Coronary artery (tissue), 2 donors: ENCODE measurements around the gene ELMO2.

Source experiments
- DNase-seq: peaks from one replicate; pipeline ENCODE4 v3.0.0-alpha.2; 2017; ENCODE audit warnings: low spot score
- H3K27ac ChIP-seq, 2 donors: fragments of 200-600 bp; sonication (generic); one replicate each; pipeline ENCODE4 v1.5.1; 2016 to 2019
- H3K4me3 ChIP-seq: fragments of 200-600 bp; sonication (generic); 2 replicates; pipeline ENCODE4 v1.5.1; 2016; ENCODE audit warnings: mild to moderate bottlenecking, moderate library complexity
- TF ChIP-seq, protein P1 (sequence below): fragments of 200-600 bp; sonication (generic); IDR thresholded peaks from one replicate; pipeline ENCODE4 v1.5.1; 2019; ENCODE audit warnings: antibody characterized with exemption

The ELMO2 gene

DNA sequence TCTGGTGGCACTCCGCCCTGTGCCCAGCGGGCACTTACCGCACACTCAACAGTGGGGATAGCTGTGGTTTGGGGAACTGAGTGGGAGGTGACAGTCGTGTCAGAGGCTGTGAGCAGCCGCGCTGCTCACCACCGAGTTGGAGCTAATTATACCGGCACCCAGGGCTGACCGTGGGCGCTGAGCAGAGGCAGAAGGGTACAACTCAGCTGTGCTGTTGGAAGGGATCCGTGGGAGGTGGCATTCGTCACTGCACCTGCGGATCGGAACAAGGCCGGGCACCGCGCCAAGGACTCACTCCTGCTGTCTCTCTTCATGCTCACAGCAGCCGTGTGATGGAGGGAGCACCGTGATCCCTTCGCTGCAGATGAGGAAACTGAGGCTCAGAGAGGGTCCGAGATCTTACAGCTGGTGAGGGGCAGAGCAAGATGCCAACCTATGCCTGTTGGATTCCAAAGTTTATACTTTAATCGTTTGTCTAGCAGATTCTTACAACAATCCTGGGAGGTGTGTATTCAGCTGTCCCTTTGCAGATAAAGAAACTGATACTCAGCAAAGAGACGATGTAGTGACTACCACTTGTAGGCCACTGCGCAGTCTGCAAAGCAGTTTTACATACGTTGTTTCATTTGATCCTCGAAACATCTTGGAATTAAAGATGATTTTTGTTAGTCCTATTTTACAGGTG, 713 bp upstream of the ELMO2 start:
- Histone ChIP-seq H3K27ac (peak overlapping the region; percentile 86 to 93), H3K4me3 (peak overlapping the region; percentile 89)
- DNase-seq: peak; percentile 76
- TF ChIP-seq, protein P1, sequence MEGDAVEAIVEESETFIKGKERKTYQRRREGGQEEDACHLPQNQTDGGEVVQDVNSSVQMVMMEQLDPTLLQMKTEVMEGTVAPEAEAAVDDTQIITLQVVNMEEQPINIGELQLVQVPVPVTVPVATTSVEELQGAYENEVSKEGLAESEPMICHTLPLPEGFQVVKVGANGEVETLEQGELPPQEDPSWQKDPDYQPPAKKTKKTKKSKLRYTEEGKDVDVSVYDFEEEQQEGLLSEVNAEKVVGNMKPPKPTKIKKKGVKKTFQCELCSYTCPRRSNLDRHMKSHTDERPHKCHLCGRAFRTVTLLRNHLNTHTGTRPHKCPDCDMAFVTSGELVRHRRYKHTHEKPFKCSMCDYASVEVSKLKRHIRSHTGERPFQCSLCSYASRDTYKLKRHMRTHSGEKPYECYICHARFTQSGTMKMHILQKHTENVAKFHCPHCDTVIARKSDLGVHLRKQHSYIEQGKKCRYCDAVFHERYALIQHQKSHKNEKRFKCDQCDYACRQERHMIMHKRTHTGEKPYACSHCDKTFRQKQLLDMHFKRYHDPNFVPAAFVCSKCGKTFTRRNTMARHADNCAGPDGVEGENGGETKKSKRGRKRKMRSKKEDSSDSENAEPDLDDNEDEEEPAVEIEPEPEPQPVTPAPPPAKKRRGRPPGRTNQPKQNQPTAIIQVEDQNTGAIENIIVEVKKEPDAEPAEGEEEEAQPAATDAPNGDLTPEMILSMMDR: no peak

DNA sequence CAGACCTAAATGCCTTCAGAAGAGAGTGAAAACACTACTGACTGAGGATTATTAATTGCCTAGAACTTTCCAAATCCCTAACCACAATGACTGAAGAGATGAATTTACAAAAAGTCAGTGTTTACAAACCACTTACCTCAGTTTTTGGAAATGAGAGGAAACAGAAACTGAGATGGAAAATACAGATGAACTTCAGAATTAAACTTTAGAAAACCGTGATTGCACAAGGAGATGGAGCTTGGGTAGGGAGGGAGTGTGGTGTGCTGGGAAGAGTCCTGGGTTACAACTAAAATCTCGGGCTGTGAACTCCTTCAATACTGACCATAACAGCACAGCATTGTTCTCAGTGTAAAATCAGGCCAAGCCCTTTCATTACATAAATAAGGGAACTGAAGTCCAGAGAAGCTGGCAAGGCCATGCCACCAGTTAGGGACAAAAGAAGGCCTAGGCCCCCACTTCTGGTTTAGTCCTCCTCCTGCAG, 4.0 kb downstream of the ELMO2 start:
- DNase-seq: no peak
- TF ChIP-seq, protein P1: no peak
- Histone ChIP-seq H3K27ac (peak overlapping the region; percentile 72 to 74), H3K4me3 (no peak overlapping the region)

- H3K27ac ChIP-seq: peak overlapping the region; percentile 72 to 74
- TF ChIP-seq, protein P1: no peak
- H3K4me3 ChIP-seq: peak overlapping the region; percentile 49
- DNase-seq: no peak
Measured at GRCh38 chr20:46401478-46401860, 4.9 kb downstream of the ELMO2 start.

DNA sequence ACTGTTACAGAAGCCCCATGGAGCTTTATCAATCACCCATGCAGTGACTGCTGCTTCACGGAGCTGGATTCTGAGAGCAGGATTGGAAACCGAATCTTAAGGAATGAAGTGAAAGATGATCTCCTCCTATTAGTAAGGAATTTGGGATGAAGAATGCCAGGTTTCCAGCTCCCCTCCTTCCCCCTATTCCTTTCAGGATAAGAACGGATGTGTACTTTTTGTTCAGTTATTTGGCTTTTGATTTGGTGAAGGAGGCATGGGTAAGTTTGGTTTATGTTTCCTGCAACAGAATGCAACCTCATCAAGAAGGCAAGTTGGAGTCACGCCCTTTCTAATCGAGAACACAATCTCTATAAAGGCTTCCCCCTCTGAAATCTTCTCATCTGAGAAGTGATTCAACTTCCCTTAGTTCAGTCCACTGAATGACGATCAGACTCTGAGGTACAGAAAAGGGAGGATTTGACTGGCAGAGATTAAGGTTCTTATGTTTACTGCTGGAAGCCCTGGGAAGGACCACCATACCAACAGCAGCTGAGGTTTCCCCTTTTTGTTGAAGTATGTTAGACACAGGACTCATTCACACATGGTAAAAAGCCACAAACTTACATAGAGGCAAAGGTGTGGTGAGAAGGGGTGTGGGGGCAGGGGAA, 5.5 kb downstream of the ELMO2 start:
- no peak for DNase-seq
- Histone ChIP-seq H3K27ac (peak overlapping the region; percentile 72 to 74), H3K4me3 (peak overlapping the region; percentile 49)
- TF ChIP-seq, protein P1: no peak

DNA sequence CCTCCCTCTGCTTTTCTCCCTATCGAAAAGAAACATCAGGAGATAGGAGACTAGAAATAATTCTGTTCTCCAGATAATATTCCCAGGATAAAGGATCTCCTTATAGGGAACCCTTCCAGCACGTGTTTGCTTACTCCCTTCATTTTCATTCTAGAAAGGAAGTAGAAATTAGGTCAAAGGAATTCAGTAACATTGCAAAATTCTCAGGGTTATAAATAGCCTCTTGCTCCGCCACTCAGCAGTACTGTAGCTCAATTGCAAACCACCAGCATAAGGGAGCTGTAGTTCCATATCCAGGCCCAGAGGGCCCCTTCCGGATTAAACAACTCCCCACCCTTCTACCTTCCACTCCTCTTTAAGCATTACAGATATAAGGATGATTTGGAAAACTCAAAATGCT, 6.2 kb downstream of the ELMO2 start:
- peak overlapping the region; percentile 49 for H3K4me3 ChIP-seq
- DNase-seq: no peak
- TF ChIP-seq, protein P1: no peak
- H3K27ac ChIP-seq: peak overlapping the region; percentile 72 to 74

- Histone ChIP-seq H3K4me3 (no peak overlapping the region), H3K27ac (peak overlapping the region; percentile 72 to 74)
- DNase-seq: no peak
- TF ChIP-seq, protein P1: no peak
Measured at GRCh38 chr20:46399401-46399800, 7.0 kb downstream of the ELMO2 start.

- Histone ChIP-seq H3K27ac (peak overlapping the region; percentile 72 to 74), H3K4me3 (no peak overlapping the region)
- TF ChIP-seq, protein P1: no peak
- DNase-seq: no peak
Measured at GRCh38 chr20:46398963-46399362, 7.5 kb downstream of the ELMO2 start.
